Adrenal gland (tissue), 5 donors: Measurements from ENCODE around the gene TMEM141.
"Not testable (repeated sequence)": the region's sequence is repeated elsewhere in the genome, so short reads cannot be mapped to it uniquely, and the experiment has no call there.

ENCODE experiments used
- POLR2A ChIP-seq, 2 donors: fragments of 450-650 bp; IDR thresholded peaks; one replicate each; pipeline ENCODE4 v1.6.1; 2017; ENCODE audit warnings: antibody characterized with exemption in 2 of 2, mild to moderate bottlenecking in 2 of 2, moderate library complexity in 1 of 2
- TF ChIP-seq, protein P1 (sequence below), 6 experiments: fragments of 450-650 bp in 4 of 6; fragments of 200-600 bp in 2 of 6; sonication (generic) in 1 of 6; IDR thresholded peaks; 1 replicate in 5 of 6; 2 replicates in 1 of 6; pipeline versions ENCODE4 v1.5.1 to v1.8.0; 2016 to 2021; ENCODE audit warnings: antibody characterized with exemption in 6 of 6, mild to moderate bottlenecking in 2 of 6, moderate library complexity in 1 of 6
- donor health status: DM: no; HTN: no; CAD: no.

DNA sequence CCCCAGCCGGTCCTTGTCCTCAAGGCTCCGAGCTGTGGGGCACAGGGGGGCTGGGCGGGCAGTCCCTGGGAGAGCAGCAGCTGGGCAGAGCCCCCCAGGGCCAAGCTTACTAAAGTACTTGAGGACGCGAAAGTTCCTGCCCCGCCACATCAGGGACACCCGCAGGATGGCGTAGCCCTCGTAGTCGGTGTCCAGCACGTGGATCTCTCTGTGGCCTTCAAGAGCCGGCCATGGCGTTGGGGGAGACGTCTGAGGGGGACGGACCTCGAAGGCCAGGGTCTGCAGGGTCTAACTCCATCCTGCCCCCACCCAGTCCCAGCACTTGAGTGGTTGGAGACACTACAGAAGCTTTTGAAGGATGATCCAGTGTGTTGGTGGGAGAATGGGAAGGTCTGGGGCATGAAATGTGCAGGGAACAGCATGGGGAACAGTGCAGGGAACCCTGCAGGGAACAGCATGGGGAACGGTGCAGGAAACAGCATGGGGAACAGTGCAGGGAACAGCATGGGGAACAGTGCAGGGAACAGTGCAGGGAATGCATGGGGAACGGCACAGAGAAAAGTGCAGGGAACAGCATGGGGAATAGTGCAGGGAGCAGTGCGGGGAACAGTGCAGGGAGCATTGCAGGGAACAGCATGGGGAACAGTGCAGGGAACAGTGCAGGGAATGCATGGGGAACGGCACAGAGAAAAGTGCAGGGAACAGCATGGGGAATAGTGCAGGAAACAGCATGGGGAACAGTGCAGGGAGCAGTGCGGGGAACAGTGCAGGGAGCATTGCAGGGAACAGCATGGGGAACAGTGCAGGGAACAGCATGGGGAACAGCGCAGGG is 35.6 kb upstream of the TMEM141 start:
- TF ChIP-seq, protein P1, sequence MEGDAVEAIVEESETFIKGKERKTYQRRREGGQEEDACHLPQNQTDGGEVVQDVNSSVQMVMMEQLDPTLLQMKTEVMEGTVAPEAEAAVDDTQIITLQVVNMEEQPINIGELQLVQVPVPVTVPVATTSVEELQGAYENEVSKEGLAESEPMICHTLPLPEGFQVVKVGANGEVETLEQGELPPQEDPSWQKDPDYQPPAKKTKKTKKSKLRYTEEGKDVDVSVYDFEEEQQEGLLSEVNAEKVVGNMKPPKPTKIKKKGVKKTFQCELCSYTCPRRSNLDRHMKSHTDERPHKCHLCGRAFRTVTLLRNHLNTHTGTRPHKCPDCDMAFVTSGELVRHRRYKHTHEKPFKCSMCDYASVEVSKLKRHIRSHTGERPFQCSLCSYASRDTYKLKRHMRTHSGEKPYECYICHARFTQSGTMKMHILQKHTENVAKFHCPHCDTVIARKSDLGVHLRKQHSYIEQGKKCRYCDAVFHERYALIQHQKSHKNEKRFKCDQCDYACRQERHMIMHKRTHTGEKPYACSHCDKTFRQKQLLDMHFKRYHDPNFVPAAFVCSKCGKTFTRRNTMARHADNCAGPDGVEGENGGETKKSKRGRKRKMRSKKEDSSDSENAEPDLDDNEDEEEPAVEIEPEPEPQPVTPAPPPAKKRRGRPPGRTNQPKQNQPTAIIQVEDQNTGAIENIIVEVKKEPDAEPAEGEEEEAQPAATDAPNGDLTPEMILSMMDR (IDR thresholded peaks at IDR 0.05), result not testable (repeated sequence)
- TF ChIP-seq POLR2A (IDR thresholded peaks at IDR 0.05), result not testable (repeated sequence)
